Neural cell (in vitro differentiated cells): ENCODE results near the gene GUSB. TPM values are rescaled to one million over a fixed set of nuclear protein-coding genes. Genes with fewer than 3 reads are reported as not detected.

Experiments used
- H2AFZ ChIP-seq: fragments of 200-600, 300-800 bp; sonication (generic), shearing (Covaris generic); 2 replicates; pipeline ENCODE4 v1.6.0; 2014; ENCODE audit warnings: low read depth, mild to moderate bottlenecking, antibody characterized with exemption, low read length, moderate library complexity
- H3F3A ChIP-seq: fragments of 200-600 bp; shearing (Covaris generic); 2 replicates; pipeline ENCODE4 v1.6.1; 2016; ENCODE audit warnings: mild to moderate bottlenecking, moderate library complexity, mixed read lengths, antibody characterized with exemption, low read length; ENCODE audit not compliant: insufficient read depth, poor library complexity, severe bottlenecking
- H3K27ac ChIP-seq: fragments of 200-600, 300-800 bp; sonication (generic), shearing (Covaris generic); 2 replicates; pipeline ENCODE4 v1.5.1; 2014; ENCODE audit warnings: mild to moderate bottlenecking, low read length, moderate library complexity
- H3K27me3 ChIP-seq: fragments of 300-800, 200-600 bp; sonication (generic), shearing (Covaris generic); 2 replicates; pipeline ENCODE4 v1.6.0; 2014; ENCODE audit warnings: mild to moderate bottlenecking, low read depth, low read length, moderate library complexity; ENCODE audit not compliant: insufficient read depth
- H3K36me3 ChIP-seq: fragments of 300-800, 200-600 bp; sonication (generic), shearing (Covaris generic); 2 replicates; pipeline ENCODE4 v1.5.1; 2014; ENCODE audit warnings: mild to moderate bottlenecking, antibody characterized with exemption, low read length, moderate library complexity; ENCODE audit not compliant: insufficient read depth
- H3K4me2 ChIP-seq: fragments of 300-800, 200-600 bp; sonication (generic), shearing (Covaris generic); 2 replicates; pipeline ENCODE4 v1.6.0; 2014; ENCODE audit warnings: mild to moderate bottlenecking, low read length
- H3K4me3 ChIP-seq: fragments of 300-800, 200-600 bp; sonication (generic), shearing (Covaris generic); 2 replicates; pipeline ENCODE4 v1.5.1; 2014; ENCODE audit warnings: mild to moderate bottlenecking, low read length, moderate library complexity
- H3K79me2 ChIP-seq: fragments of 200-600 bp; shearing (Covaris generic); replicated peaks from 2 replicates; pipeline ENCODE4 v1.6.0; 2014; ENCODE audit warnings: mild to moderate bottlenecking, low read length, moderate library complexity; ENCODE audit not compliant: insufficient read depth
- H3K9ac ChIP-seq: fragments of 300-800, 200-600 bp; sonication (generic), shearing (Covaris generic); 2 replicates; pipeline ENCODE4 v1.6.1; 2016; ENCODE audit warnings: mild to moderate bottlenecking, low read length, mixed read lengths
- H3K9me2 ChIP-seq: fragments of 200-600 bp; shearing (Covaris generic); 2 replicates; pipeline ENCODE4 v1.6.1; 2016; ENCODE audit warnings: mild to moderate bottlenecking, low read length, mixed read lengths; ENCODE audit not compliant: insufficient read depth
- H3K9me3 ChIP-seq: fragments of 200-600, 300-800 bp; sonication (generic), shearing (Covaris generic); 2 replicates; pipeline ENCODE4 v1.6.1; 2016; ENCODE audit warnings: mild to moderate bottlenecking, mixed run types, low read length, moderate library complexity, mixed read lengths
- H4K20me1 ChIP-seq: fragments of 200-600 bp; shearing (Covaris generic); 2 replicates; pipeline ENCODE4 v1.6.1; 2016; ENCODE audit warnings: mild to moderate bottlenecking, mixed run types; ENCODE audit not compliant: insufficient read depth
- CTCF ChIP-seq: fragments of 450-650 bp; IDR thresholded peaks from 2 replicates; pipeline ENCODE4 v1.5.1; 2014; ENCODE audit warnings: antibody characterized with exemption, mild to moderate bottlenecking, moderate library complexity; ENCODE audit not compliant: poor library complexity, severe bottlenecking
- EP300 ChIP-seq: fragments of 450-650 bp; conservative IDR thresholded peaks from 2 replicates; pipeline ENCODE4 v1.6.1; 2014; ENCODE audit warnings: antibody characterized with exemption, mild to moderate bottlenecking, moderate library complexity; ENCODE audit not compliant: poor library complexity, severe bottlenecking
- EZH2 ChIP-seq: fragments of 200-600, 300-800 bp; shearing (Covaris generic), sonication (generic); IDR thresholded peaks from 2 replicates; pipeline ENCODE4 v1.6.1; 2014; ENCODE audit warnings: antibody characterized with exemption, low read length, borderline replicate concordance, mild to moderate bottlenecking; ENCODE audit not compliant: insufficient read depth, poor library complexity, severe bottlenecking
- MXI1 ChIP-seq: fragments of 450-650 bp; conservative IDR thresholded peaks from 2 replicates; pipeline ENCODE4 v1.6.1; 2014; ENCODE audit warnings: antibody characterized with exemption, mild to moderate bottlenecking; ENCODE audit not compliant: poor library complexity, severe bottlenecking
- POLR2AphosphoS5 ChIP-seq: IDR thresholded peaks from 2 replicates; pipeline ENCODE4 v1.6.1; 2012
- RAD21 ChIP-seq: fragments of 450-650 bp; conservative IDR thresholded peaks from 2 replicates; pipeline ENCODE4 v1.6.1; 2014; ENCODE audit warnings: antibody characterized with exemption, mild to moderate bottlenecking, moderate library complexity
- REST ChIP-seq: IDR thresholded peaks from 2 replicates; pipeline ENCODE4 v1.6.1; 2012; ENCODE audit warnings: borderline replicate concordance
- SMC3 ChIP-seq: fragments of 450-650 bp; conservative IDR thresholded peaks from 2 replicates; pipeline ENCODE4 v1.6.1; 2014; ENCODE audit warnings: antibody characterized with exemption, mild to moderate bottlenecking, moderate library complexity; ENCODE audit not compliant: poor library complexity
- TAF1 ChIP-seq: IDR thresholded peaks from 2 replicates; pipeline ENCODE4 v1.6.1; 2012; ENCODE audit warnings: low read depth
- polyA plus RNA-seq: library from polyadenylated mRNA; depleted of rRNA; stranded (reverse); fragments of >200 nt; gene quantifications from 2 replicates; pipeline ENCODE4 v1.2.3, GENCODE V29; 2014
- small RNA-seq, 3 experiments: library from RNA; depleted of rRNA; stranded (forward); fragments of <200 nt; gene quantifications; one replicate each; pipeline ENCODE3, GENCODE V24; 2012

GUSB gene
- polyA plus RNA-seq, 1 donor from 2014 or later: 50.3 TPM

- Histone ChIP-seq H3K9me2 (no peaks in the 10 kb centered on the region), H3K4me3 (peak overlapping the region; percentile 48), H3K36me3 (no peaks in the 10 kb centered on the region), H4K20me1 (no peaks in the 10 kb centered on the region), H3K27me3 (no peaks in the 10 kb centered on the region), H3K9me3 (no peaks in the 10 kb centered on the region), H3F3A (no peaks in the 10 kb centered on the region), H3K27ac (peak overlapping the region; percentile 88), H2AFZ (no peak overlapping the region), H3K79me2 (peaks cover 4% of the 10 kb centered on the region), H3K9ac (peak overlapping the region; percentile 47), H3K4me2 (peak overlapping the region; percentile 61)
- TF ChIP-seq TAF1: no peak
- no peak for TF ChIP-seq SMC3
- TF ChIP-seq RAD21: no peak
- peak; percentile 74 for TF ChIP-seq EP300
- no peak for TF ChIP-seq EZH2
- peak; percentile 37 for TF ChIP-seq MXI1
- TF ChIP-seq CTCF: no peak
- no peak for TF ChIP-seq REST
- TF ChIP-seq POLR2AphosphoS5: peak; percentile 60
These were observed 69.8 kb downstream of the GUSB start for GRCh38 chr7:65912237-65912636.

Small RNA genes within 50 kb of the gene (small RNA-seq; reads per million reads assigned to genes)
- 0 reads per million in 3 experiments for gene AC073261.1

Other genes starting within 250 kb of the GUSB start
- gene VKORC1L1, start 109.1 kb downstream of the GUSB start, polyA plus RNA-seq: 18.0 and 18.2 TPM in 2 replicates
- gene ASL, start 93.6 kb upstream of the GUSB start, polyA plus RNA-seq: 20.9 and 23.4 TPM in 2 replicates
- gene CRCP, start 132.6 kb upstream of the GUSB start, polyA plus RNA-seq: 53.6 and 65.9 TPM in 2 replicates
- 53.3 and 58.5 TPM in 2 replicates for gene TPST1, start 223.1 kb upstream of the GUSB start, polyA plus RNA-seq